ENCODE data around the gene EIF3F. TPM values are rescaled to one million over a fixed set of nuclear protein-coding genes. Genes with fewer than 3 reads are reported as not detected.

The EIF3F gene
- total RNA-seq, 4 donors from 2014 or later, result 132 to 345 (median 190) TPM

GRCh38 chr11:8040921-8041285 lies 53.8 kb downstream of the EIF3F start:
- Histone ChIP-seq H3K4me3 (no peak overlapping the region), H3K4me1 (no peaks in the 10 kb centered on the region), H3K36me3 (no peaks in the 10 kb centered on the region), H3K9me3 (no peaks in the 10 kb centered on the region), H3K27me3 (no peaks in the 10 kb centered on the region), H3K27ac (no peak overlapping the region)
- no peak for DNase-seq
- TF ChIP-seq POLR2A (IDR thresholded peaks at IDR 0.05), result no peak
- TF ChIP-seq, protein P1, sequence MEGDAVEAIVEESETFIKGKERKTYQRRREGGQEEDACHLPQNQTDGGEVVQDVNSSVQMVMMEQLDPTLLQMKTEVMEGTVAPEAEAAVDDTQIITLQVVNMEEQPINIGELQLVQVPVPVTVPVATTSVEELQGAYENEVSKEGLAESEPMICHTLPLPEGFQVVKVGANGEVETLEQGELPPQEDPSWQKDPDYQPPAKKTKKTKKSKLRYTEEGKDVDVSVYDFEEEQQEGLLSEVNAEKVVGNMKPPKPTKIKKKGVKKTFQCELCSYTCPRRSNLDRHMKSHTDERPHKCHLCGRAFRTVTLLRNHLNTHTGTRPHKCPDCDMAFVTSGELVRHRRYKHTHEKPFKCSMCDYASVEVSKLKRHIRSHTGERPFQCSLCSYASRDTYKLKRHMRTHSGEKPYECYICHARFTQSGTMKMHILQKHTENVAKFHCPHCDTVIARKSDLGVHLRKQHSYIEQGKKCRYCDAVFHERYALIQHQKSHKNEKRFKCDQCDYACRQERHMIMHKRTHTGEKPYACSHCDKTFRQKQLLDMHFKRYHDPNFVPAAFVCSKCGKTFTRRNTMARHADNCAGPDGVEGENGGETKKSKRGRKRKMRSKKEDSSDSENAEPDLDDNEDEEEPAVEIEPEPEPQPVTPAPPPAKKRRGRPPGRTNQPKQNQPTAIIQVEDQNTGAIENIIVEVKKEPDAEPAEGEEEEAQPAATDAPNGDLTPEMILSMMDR (IDR thresholded peaks at IDR 0.05), result no peak

DNA sequence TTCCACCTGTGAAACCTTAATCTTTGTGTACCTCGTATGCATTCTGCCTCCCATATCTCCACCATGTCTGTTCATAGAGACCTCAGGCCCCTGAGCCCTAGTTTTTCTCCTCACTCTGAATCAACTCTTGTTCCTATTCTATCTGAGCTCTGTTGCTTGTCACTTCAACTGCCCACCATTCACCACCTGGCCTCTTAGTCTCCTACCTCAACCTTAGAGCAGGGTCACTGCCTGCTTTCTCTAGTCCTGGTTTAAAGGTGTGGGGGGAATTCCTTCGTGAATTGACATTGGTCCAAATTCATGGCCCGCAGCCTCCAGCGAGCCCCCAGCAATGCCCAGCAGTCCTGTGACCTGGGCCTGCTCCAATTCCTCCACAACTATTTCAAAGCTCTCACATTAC lies 54.4 kb downstream of the EIF3F start:
- no peak overlapping the region for H3K27ac ChIP-seq
- H3K27me3 ChIP-seq, result no peaks in the 10 kb centered on the region
- TF ChIP-seq, protein P1 (IDR thresholded peaks at IDR 0.05), result no peak
- no peak for TF ChIP-seq POLR2A (IDR thresholded peaks at IDR 0.05)
- no peaks in the 10 kb centered on the region for H3K36me3 ChIP-seq
- DNase-seq, result no peak
- H3K4me3 ChIP-seq, result no peak overlapping the region
- H3K4me1 ChIP-seq, result no peaks in the 10 kb centered on the region
- no peaks in the 10 kb centered on the region for H3K9me3 ChIP-seq

DNA sequence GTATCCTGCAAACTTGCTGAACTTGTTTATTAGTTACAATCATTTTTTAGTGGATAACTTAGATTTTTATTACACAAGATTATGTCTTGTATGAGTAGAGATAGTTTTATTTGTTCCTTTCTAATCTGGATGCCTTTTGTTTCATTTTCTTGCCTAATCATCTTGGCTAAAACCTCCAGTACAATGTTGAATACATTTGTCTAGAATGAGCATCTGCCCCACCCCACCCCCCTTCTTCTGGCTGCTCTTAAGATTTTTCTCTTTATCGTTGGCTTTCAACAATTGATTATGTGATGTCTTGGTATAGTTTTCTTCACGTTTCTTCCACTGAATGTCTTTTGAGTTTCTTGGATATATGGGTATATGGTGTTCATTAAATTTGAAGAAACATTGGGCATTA lies 56.6 kb downstream of the EIF3F start:
- Histone ChIP-seq H3K36me3 (no peaks in the 10 kb centered on the region), H3K9me3 (no peaks in the 10 kb centered on the region)
- no peak for DNase-seq

GRCh38 chr11:8045839-8046238 lies 58.7 kb downstream of the EIF3F start:
- Histone ChIP-seq H3K9me3 (no peaks in the 10 kb centered on the region), H3K4me1 (no peaks in the 10 kb centered on the region), H3K27ac (no peak overlapping the region), H3K36me3 (no peaks in the 10 kb centered on the region), H3K27me3 (no peaks in the 10 kb centered on the region), H3K4me3 (no peak overlapping the region)
- no peak for DNase-seq
- TF ChIP-seq, protein P1 (IDR thresholded peaks at IDR 0.05), result no peak
- TF ChIP-seq POLR2A (IDR thresholded peaks at IDR 0.05), result no peak

More for the DNA sequence above, 56.6 kb downstream of the EIF3F start:
- Histone ChIP-seq H3K4me1 (no peaks in the 10 kb centered on the region), H3K27me3 (no peaks in the 10 kb centered on the region), H3K4me3 (no peak overlapping the region), H3K27ac (no peak overlapping the region)
- TF ChIP-seq, protein P1 (IDR thresholded peaks at IDR 0.05), result no peak
- TF ChIP-seq POLR2A (IDR thresholded peaks at IDR 0.05), result no peak

GRCh38 chr11:8047382-8047781 lies 60.2 kb downstream of the EIF3F start:
- Histone ChIP-seq H3K4me3 (no peak overlapping the region), H3K9me3 (no peaks in the 10 kb centered on the region), H3K27ac (no peak overlapping the region), H3K27me3 (no peaks in the 10 kb centered on the region), H3K4me1 (no peaks in the 10 kb centered on the region), H3K36me3 (no peaks in the 10 kb centered on the region)
- no peak for TF ChIP-seq POLR2A (IDR thresholded peaks at IDR 0.05)
- TF ChIP-seq, protein P1 (IDR thresholded peaks at IDR 0.05), result no peak
- DNase-seq, result peak in 1 of 3 donors; percentile 14

GRCh38 chr11:8049084-8049483 lies 61.9 kb downstream of the EIF3F start:
- H3K4me1 ChIP-seq, result no peaks in the 10 kb centered on the region
- no peak overlapping the region for H3K27ac ChIP-seq
- H3K27me3 ChIP-seq, result no peaks in the 10 kb centered on the region
- no peak for DNase-seq
- no peaks in the 10 kb centered on the region for H3K9me3 ChIP-seq
- no peak overlapping the region for H3K4me3 ChIP-seq
- no peaks in the 10 kb centered on the region for H3K36me3 ChIP-seq
- TF ChIP-seq, protein P1 (IDR thresholded peaks at IDR 0.05), result no peak

Measured in Peyer's patch (tissue), 4 donors.